ENCODE results near the gene S100A14. TPM values are rescaled to one million over a fixed set of nuclear protein-coding genes. Genes with fewer than 3 reads are reported as not detected.

S100A14 gene
- total and polyA plus RNA-seq, 9 of the 15 experiments (the other 6 are each of a cell fraction or from before 2014, with no cell fraction given) = 0.10 to 0.64 (median 0.24) TPM; not detected in 3

- TF ChIP-seq, protein P1, sequence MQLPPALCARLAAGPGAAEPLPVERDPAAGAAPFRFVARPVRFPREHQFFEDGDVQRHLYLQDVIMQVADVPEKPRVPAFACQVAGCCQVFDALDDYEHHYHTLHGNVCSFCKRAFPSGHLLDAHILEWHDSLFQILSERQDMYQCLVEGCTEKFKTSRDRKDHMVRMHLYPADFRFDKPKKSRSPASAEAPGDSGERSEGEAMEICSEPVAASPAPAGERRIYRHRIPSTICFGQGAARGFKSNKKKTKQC (CRISPR knock-in tag; IDR thresholded peaks at IDR 0.05) = no peak
- no peak for TF ChIP-seq GTF2E2 (tag; IDR thresholded peaks at IDR 0.05)
- TF ChIP-seq PRMT5 (CRISPR knock-in tag; IDR thresholded peaks at IDR 0.05) = no peak
- TF ChIP-seq, protein P2, sequence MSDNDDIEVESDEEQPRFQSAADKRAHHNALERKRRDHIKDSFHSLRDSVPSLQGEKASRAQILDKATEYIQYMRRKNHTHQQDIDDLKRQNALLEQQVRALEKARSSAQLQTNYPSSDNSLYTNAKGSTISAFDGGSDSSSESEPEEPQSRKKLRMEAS (CRISPR knock-in tag; IDR thresholded peaks at IDR 0.05) = peak; percentile 63
- TF ChIP-seq MEF2D (tag; conservative IDR thresholded peaks at IDR 0.05; ENCODE audit: low read depth) = no peak; the same call in 1 of the 2 replicates
- TF ChIP-seq HOXB6 (CRISPR knock-in tag; IDR thresholded peaks at IDR 0.05; ENCODE audit: borderline replicate concordance) = no peak
- no peak for TF ChIP-seq HCFC1 (IDR thresholded peaks at IDR 0.05; ENCODE audit: low read depth, low read length)
- TF ChIP-seq STAT5B (CRISPR knock-in tag; IDR thresholded peaks at IDR 0.05) = no peak
- 0 out of 4 replicates have a peak, but pooled peaks of 1 of the 2 experiments have one; percentile 64 for TF ChIP-seq KDM4B (IDR thresholded peaks at IDR 0.05; ENCODE audit: borderline replicate concordance in 2 of 2, low read depth in 1 of 2)
- TF ChIP-seq, protein P3, sequence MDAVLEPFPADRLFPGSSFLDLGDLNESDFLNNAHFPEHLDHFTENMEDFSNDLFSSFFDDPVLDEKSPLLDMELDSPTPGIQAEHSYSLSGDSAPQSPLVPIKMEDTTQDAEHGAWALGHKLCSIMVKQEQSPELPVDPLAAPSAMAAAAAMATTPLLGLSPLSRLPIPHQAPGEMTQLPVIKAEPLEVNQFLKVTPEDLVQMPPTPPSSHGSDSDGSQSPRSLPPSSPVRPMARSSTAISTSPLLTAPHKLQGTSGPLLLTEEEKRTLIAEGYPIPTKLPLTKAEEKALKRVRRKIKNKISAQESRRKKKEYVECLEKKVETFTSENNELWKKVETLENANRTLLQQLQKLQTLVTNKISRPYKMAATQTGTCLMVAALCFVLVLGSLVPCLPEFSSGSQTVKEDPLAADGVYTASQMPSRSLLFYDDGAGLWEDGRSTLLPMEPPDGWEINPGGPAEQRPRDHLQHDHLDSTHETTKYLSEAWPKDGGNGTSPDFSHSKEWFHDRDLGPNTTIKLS (IDR thresholded peaks at IDR 0.05; ENCODE audit: borderline replicate concordance, low read depth) = 0 out of 2 replicates have a peak, but pooled peaks have one; percentile 33
- no peak for TF ChIP-seq KDM5B (IDR thresholded peaks at IDR 0.05; ENCODE audit: insufficient replicate concordance, low read depth, low read length)
- TF ChIP-seq ZSCAN29 (IDR thresholded peaks at IDR 0.05) = no peak
- TF ChIP-seq POLR2AphosphoS2 (IDR thresholded peaks at IDR 0.05; ENCODE audit: low read length) = no peak
- TF ChIP-seq POLR2G (IDR thresholded peaks at IDR 0.05; ENCODE audit: low read depth, low read length) = peak; percentile 75
- TF ChIP-seq PURB (CRISPR knock-in tag; IDR thresholded peaks at IDR 0.05; ENCODE audit: low read depth) = no peak
- no peak for TF ChIP-seq CBX8 (IDR thresholded peaks at IDR 0.05; ENCODE audit: borderline replicate concordance, extremely low read depth, low read depth, low read length, poor library complexity, severe bottlenecking)
- TF ChIP-seq PHF8 (IDR thresholded peaks at IDR 0.05; ENCODE audit: borderline replicate concordance, low read length) = peak; percentile 29; the same call in 1 of the 2 replicates
- TF ChIP-seq CAMTA2 (CRISPR knock-in tag; conservative IDR thresholded peaks at IDR 0.05) = no peak
- TF ChIP-seq SRF (CRISPR knock-in tag; IDR thresholded peaks at IDR 0.05) = 0 out of 4 replicates have a peak, but pooled peaks of 1 of the 2 experiments have one; percentile 23
- TF ChIP-seq TBL1XR1 (IDR thresholded peaks at IDR 0.05; ENCODE audit: low read length in 2 of 2) = peak; percentile 21 to 33; a peak in 1 of 4 replicates
- TF ChIP-seq MYNN (IDR thresholded peaks at IDR 0.05) = peak; percentile 99
- no peak for TF ChIP-seq MYNN (CRISPR knock-in tag; IDR thresholded peaks at IDR 0.05)
- peak; percentile 67 for TF ChIP-seq HDAC3 (IDR thresholded peaks at IDR 0.05; ENCODE audit: borderline replicate concordance, partially characterized antibody)
- no peak for TF ChIP-seq TARDBP (IDR thresholded peaks at IDR 0.05)
- TF ChIP-seq ZNF253 (CRISPR knock-in tag; conservative IDR thresholded peaks at IDR 0.05) = no peak
- TF ChIP-seq SRSF9 (IDR thresholded peaks at IDR 0.05; ENCODE audit: borderline replicate concordance, low read depth, low read length) = no peak
- no peak for TF ChIP-seq ZNF431 (CRISPR knock-in tag; IDR thresholded peaks at IDR 0.05)
Measured at GRCh38 chr1:153566414-153567371, 49.4 kb downstream of the S100A14 start (continued).

All from K562 (cell line).